AG09309 (cell line): ENCODE results near the gene ATP6V1G3.
"Not testable (repeated sequence)": the region's sequence is repeated elsewhere in the genome, so short reads cannot be mapped to it uniquely, and the experiment has no call there.

ENCODE experiments used
- DNase-seq: peaks from one replicate; pipeline ENCODE4 v3.0.0-alpha.2; 2010; ENCODE audit warnings: low read depth
- H3K4me3 ChIP-seq: 2 replicates; pipeline ENCODE4 v1.5.1; 2011; ENCODE audit warnings: mild to moderate bottlenecking, low read depth, low read length, moderate library complexity; ENCODE audit not compliant: control insufficient read depth
- CTCF ChIP-seq: IDR thresholded peaks from 2 replicates; pipeline ENCODE4 v1.5.1; 2011; ENCODE audit warnings: mild to moderate bottlenecking, low read depth, low read length, inconsistent platforms; ENCODE audit not compliant: insufficient read depth, control insufficient read depth; ENCODE audit errors: missing control alignments

ATP6V1G3 gene

GRCh38 chr1:198531891-198532290 lies 8.6 kb downstream of the ATP6V1G3 start:
- DNase-seq, result no peak
- TF ChIP-seq CTCF, result no peak
- H3K4me3 ChIP-seq, result no peak overlapping the region

- TF ChIP-seq CTCF, result no peak
- DNase-seq, result no peak
- no peak overlapping the region for H3K4me3 ChIP-seq
Measured at GRCh38 chr1:198530953-198531352, 9.5 kb downstream of the ATP6V1G3 start.

DNA sequence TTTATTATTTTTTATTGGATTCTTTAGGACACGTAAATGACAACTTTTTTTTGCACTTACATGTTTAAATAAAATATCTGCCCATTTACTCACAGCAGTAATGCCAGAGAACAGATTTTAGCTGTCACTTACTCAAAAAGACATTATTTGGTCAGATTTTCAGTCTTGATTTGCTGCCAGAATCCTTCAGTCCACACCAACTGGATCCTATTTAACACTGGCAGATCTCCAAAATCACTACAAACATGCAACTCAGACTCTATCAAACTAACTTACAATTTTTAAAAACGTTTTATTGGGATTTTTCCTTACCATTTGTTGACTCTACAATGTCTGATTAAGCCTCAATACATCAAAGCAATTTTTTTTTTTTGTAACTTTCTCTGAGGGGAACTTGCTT lies 11.1 kb downstream of the ATP6V1G3 start:
- peak; percentile 77 for DNase-seq
- TF ChIP-seq CTCF, result no peak
- no peak overlapping the region for H3K4me3 ChIP-seq

DNA sequence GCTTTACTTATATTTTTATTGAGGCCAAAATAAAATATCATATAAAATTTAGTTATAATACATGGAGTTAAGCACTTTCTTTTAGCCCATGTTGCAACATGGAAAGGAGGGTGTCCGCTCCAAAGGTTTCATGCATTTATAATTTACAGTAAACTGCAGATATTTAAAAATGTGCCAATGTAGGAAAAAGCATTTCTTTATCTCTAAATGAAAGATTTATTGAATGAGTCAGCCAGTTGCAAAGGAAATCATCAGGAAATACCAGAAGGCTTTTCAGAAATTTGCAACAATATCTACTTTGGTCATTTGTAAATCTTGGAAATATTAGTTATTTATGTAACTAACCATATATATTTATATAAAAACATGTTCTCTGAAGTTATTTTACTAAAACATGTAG lies 12.1 kb downstream of the ATP6V1G3 start:
- TF ChIP-seq CTCF, result no peak
- DNase-seq, result peak; percentile 23
- no peak overlapping the region for H3K4me3 ChIP-seq

DNA sequence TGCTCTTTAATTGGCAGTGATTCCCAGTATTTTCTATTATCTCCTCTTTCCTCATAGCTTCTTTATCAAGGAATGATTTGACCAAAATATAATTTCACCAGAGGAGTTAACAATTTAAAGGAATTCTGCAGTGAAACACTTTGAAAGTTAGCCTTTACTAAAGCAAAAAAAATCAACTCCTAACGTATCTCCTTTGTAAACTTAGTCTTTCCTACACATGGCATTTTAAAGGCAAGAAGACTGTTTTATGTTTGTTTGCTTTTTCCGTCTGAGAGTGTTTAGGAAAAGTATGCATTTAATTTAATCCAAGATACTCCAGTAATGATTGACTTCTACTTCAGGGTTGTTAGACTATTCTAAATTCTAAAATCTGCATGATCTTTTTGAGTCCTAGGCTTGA lies 15.9 kb downstream of the ATP6V1G3 start:
- no peak for DNase-seq
- H3K4me3 ChIP-seq, result no peak overlapping the region
- no peak for TF ChIP-seq CTCF

DNA sequence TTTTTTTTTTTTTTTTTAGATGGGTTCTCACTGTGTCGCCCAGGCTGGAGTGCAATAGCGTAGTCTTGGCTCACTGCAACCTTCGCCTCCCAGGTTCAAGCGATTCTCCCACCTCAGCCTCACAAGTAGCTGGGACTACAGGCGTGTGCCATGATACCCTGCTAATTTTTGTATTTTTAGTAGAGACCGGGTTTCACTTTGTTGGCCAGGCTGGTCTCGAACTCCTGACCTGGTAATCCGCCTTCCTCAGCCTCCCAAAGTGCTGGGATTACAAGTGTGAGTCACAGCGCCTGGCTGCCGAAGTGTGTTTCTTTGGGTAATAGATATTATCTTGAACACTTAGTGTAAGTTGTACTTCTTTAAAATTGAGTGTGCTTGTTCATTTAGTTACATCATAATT lies 16.4 kb downstream of the ATP6V1G3 start:
- DNase-seq, result not testable (repeated sequence)

DNA sequence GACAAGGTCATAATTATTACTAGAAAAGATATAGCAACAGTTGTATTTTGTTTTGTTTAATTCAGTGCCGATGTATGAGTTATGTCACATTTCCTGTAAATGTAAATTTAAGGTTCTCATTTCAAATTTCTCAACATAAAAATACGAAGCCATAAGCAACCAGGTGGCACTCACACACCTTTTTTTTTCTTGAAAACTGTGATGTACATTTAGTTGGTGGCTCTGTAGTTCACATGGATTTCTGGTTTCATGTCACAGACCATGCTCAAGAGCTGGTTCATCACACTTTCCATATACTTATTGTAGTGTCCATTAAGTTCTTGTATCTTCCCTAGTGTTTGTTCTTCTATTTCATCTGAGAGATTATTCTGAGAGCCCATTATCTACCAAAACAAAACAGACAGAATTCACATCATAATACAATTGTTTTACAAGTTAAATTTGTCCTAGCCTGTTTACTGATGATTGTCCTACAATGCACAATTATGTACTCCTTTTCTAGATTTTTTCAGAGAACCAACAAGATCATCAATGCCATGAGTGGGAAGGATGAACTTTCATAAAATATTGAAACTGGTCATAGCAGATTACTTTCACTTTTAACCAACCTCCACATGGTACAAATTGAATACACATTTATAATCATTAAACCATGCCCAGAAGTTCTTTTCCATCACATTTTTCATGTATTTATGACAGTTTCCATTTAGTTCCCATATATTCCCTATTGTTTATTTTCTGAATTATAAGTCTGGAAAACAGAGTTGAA lies 17.1 kb downstream of the ATP6V1G3 start:
- H3K4me3 ChIP-seq, result no peak overlapping the region
- TF ChIP-seq CTCF, result no peak
- DNase-seq, result no peak

More for the DNA sequence above, 16.4 kb downstream of the ATP6V1G3 start:
- H3K4me3 ChIP-seq, result not testable (repeated sequence)
